Measurements from ENCODE around the gene NKD2.

Gene NKD2

DNA sequence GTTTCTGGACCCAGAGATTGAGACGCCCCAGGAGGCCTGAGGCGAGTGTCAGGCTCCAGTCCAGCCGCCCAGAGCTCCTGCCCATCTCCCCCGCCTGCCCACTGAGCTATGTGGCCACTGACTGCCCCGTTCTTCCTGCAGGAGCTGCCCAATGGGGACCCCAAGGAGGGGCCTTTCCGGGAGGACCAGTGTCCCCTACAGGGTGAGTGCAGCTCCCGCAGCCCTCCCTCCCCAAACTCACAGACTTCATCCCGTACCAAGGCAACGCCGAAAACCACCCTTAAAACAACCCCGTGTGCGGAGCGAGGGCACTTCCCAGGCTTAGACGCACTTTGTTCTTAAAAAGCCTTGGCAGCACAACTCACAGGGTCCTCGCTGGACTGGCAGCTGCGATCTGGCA lies 23.4 kb downstream of the NKD2 start:
- DNase-seq, result no peak

DNA sequence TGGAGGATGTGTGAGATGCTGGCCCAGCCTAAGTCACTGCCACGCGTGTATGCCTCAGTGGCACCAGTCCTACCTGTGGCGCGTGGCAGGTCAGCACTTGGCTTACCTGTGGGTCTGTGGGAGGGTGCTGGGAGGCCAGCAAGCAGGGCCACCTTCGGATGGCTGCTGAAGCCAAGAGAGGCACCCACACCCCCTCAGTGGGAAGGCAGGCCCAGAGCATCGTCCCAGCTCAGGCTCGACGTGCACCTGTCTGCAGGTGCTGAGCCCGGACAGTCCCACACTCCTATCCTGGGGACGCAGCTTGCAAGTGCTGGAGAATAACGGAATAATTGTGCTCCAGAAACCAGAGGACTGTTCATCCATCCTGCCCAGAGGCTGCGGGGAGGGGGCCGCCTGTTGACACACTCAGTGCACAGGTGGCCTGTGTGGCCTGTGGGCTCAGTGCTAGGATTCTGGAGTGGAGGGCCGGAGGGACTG lies 24.0 kb downstream of the NKD2 start:
- no peak for DNase-seq

DNA sequence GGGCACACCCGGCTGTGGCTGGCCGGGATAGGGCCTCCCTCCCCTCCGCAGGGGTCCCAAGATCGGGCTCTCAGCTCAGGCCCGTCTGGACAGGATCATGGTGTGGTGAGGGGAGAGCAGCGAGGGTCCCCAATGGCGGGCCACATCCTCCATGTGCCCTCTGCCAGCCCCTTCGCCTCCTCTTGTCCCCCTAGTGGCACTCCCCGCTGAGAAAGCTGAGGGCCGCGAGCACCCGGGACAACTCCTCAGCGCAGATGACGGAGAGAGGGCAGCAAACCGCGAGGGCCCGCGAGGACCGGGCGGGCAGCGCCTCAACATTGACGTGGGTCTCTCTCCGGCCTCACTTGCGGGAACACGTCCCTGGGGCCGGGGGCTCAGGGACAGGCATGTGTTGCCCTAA lies 24.6 kb downstream of the NKD2 start:
- DNase-seq, result no peak

DNA sequence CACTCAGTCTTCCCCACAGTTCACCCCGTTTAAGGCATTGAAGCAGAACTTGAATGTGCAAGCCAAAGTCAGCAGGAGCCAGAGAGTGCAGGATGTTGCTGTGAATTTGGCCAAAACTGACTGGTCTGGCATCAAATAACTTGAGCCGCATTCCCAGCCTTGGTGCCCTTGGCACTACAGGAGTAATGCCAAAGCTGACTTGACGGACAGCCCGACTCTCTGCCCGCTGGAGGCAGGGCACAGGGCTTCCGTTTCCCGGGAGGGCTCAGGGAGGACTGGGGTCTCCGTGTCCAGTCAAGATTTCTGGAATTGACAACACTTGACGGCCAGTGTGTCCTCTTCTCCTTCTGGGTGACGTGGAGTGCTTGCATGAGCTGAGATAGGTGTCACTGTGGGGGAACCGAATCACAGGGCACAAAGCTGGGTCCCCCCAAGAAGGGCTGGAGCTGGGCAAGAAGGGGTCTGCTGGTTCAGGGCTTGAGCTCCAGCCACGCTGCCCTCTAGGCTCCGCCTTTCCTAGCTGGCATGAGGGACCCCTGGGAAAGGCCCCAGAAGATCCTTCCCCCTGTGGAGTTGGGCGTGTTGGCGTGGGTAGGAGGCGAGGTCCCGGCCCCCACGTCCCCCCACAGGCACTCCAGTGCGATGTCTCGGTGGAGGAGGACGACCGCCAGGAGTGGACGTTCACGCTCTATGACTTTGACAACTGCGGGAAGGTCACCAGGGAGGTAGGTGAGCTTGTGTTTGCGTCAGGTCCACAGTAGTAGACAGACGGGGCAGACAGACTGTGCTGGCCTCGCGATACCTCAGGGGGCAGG lies 25.2 kb downstream of the NKD2 start:
- no peak for DNase-seq

DNA sequence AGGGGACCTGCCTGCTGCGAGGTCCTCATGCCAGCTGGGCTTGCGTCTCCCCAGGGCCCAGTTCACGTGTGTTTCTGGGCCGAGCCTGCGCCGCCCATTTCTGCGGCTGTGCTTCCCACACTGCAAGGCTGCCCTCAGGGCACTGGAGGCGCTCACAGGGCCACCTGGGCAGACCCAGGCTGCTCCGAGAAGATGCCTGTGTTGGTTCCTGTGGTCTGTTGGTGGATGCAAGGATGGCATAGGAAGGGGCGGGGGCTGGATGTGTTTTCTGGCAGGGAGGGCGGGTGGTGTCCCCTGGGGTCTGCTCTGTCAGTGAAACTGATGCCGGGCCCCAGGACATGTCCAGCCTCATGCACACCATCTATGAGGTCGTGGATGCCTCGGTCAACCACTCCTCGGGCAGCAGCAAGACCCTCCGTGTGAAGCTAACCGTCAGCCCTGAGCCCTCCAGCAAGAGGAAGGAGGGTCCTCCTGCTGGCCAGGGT lies 25.9 kb downstream of the NKD2 start:
- DNase-seq, result no peak

DNA sequence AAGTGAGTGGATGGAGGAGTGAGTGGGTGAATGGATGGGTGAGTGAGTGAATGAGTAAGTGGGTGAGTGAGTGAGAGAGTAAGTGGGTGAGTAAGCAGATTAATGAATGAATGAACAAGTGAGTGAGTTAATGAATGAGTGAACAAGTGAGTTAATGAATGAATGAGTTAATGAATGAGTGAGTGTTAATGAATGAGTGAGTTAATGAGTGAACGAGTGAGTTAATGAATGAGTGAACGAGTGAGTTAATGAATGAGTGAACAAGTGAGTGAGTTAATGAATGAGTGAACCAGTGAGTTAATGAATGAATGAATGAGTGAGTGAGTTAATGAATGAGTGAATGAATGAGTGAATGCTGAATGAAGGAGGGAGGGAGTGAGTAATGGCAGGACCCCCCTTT lies 26.4 kb downstream of the NKD2 start:
- no peak for DNase-seq

DNA sequence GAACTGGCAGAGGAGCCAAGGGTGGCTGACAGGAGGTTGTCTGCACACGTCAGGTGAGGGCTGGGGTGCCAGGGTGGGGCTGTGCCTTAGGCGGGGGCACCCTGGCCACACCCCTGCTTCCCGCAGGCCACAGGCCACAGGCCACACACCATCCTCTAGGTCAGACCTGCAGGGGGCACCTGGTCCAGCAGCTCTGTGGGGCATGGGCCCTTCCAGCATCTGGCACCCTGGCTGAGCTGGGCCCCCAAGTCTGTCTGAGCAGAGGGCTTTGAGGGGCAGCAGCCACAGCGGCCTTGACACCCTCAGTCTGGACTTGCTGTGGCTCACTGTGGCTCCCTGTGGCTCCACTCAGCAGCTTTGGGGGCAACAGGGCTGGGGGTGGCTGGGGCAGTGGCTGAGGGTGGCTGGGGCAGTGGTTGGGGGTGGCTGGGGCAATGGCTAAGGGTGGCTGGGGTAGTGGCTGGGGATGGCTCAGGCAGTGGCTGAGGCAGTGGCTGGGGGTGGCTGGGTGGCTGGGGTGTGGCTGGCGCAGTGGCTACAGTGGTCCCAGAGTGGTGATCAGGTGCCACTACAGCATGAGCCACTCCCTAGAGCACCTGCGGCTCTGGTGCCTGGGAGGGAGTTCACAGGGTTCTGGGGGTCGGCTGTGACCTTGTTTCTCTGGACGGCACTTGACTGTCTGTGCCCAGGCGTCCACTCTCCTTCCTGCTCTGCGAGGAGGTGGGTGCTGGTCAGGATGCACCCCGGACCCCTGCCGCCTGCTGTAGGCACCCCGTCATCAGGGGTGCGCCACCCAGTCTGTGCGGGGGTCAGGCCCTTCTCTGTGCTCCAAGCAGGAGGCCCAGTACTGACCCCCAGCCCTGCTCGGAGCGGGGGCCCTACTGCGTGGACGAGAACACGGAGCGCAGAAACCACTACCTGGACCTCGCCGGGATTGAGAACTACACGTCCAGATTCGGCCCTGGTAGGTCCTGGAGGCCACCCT lies 27.1 kb downstream of the NKD2 start:
- DNase-seq, result peak; percentile 38

DNA sequence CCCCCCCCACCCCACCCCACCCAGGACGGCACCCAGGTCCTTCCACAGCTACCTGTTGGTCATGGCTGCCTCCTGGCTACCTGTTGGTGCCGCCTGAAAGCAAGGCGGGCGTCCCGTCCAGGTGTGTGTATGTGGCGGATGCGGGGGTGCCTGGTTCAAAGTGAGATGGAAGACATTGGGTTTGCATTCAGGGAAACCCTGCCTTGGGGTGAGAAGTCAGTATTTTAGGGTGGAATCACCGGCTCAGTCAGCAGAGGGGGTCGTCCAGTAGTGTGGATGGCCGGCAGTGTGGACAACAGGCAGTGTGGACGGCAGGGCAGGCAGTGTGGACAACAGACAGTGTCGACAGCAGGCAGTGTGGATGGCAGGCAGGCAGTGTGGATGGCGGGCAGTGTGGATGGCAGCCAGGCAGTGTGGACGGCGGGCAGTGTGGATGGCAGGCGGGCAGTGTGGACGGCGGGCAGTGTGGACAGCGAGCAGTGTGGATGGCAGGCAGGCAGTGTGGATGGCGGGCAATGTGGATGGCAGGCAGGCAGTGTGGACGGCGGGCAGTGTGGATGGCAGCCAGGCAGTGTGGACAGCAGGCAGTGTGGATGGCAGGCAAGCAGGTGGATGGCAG lies 28.0 kb downstream of the NKD2 start:
- DNase-seq, result no peak

DNA sequence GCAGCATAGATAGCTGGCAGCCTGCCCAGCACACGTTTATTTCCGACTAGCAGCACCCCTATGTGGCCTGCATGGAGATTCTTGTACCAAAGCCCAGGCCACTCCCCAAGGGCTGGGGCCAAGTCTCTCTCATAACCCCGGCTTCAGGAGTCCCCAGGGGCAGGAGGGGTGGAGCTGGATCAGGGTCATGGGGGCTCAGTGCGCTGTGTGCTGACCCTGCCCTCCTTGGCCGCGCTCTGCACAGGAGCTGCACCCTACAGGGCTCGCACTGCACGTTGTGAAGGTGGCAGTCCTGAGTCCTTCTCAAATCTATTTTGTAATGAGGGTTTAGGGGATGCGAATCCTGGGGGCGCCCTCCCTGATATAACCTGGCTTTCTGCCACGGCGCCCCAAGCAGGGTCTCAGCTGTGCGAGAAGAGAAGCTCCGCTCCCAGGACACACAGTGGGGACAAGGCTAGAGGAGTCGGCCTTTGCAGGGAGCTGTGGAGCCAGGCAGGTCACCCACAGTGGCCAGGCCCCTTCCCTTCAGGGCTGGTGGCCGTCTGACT lies 28.6 kb downstream of the NKD2 start:
- DNase-seq, result peak; percentile 31

DNA sequence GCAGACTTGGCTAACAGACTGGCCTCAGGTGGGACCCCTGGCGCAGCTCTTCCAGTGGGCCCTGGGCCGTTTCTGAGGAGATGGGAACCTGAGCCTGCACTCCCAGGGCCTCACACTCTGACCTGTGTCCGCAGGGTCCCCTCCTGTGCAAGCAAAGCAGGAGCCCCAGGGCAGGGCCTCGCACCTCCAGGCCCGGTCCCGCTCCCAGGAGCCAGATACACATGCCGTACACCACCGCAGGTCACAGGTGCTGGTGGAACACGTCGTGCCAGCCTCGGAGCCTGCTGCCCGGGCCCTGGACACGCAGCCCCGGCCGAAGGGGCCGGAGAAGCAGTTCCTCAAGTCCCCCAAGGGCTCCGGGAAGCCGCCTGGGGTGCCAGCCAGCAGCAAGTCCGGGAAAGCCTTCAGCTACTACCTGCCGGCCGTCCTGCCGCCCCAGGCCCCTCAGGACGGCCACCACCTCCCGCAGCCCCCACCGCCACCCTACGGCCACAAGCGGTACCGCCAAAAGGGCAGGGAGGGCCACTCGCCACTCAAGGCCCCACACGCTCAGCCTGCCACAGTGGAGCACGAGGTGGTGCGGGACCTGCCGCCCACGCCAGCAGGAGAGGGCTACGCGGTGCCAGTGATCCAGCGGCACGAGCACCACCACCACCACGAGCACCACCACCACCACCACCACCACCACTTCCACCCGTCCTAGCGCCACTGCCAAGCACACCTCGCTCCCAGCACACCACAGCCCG lies 29.2 kb downstream of the NKD2 start:
- DNase-seq, result no peak

DNA sequence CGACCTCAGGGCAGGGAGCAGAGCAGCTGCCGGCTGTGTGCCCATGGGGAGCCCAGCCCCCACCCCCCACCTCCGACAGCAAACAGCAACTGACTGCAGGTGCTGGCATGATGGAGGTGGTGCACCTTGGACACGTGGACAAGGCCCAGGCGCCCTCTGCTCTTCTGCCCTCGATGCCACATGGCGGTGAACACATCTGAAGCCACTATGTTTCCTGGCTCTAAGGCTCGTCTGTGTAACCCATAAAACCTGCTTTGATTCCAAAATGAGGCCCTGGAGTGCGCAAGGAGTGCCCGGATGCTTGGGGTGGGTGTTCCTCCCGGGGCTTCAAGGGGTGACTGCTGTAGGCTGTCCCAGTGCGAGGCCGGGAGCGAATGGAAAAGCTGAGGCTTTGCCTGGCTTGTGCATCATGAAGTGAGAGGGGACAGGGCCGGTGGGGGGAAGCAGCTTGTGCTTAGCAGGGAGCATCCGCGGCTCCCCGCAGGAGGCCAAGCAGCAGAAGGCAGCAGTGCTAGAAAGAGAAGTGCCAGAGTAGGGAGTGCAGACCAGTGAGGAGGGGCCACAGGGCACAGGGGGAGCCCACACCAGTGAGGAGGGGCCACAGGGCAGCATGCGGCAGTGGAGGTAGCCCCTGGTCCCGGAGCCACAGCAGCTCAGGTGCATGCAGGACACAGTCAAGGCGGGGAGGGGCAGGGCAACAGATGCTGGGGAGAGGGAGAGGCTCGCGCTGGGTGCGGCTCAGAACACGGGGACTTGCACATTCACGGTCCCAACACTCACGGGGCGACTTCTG lies 30.0 kb downstream of the NKD2 start:
- no peak for DNase-seq

DNA sequence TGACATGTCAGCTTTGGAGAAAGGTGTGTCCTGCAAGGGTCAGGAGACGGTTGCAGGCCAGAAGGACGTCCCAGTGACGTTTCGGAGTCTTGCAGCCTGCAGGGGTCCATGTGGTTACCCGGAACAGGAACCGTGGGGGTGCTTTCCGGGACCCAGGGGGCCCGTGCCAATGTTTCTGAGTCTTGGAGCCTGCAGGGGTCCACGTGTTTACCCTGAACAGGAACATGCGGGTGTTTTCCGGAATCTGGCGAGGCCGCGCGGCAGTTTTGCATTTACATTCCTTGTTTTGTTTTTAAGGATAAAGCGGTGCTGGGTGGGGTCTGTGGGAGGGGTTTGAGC lies 30.6 kb downstream of the NKD2 start:
- no peak for DNase-seq

DNA sequence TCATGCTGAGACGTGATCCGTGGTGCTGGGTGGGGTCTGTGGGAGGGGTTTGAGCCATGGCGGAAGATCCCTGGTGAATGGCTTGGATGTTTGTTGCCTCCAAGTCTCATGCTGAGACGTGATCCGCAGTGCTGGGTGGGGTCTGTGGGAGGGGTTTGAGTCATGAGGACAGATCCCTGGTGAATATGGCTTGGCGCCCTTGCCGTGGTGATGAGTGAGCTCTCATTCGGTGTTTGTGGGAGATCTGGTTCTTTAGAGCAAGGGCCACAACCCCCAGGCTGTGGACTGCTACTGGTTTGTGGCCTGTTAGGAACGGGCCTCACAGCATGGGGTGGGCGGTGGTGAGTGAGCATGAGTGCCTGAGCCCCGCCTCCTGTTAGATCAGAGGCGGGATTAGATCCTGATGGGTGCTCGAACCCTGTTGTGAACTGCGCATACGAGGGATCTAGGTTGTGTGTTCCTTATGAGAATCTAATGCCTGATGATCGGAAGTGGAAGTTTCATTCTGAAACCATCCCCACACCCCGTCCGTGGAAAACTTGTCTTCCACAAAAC lies 31.2 kb downstream of the NKD2 start:
- no peak for DNase-seq

DNA sequence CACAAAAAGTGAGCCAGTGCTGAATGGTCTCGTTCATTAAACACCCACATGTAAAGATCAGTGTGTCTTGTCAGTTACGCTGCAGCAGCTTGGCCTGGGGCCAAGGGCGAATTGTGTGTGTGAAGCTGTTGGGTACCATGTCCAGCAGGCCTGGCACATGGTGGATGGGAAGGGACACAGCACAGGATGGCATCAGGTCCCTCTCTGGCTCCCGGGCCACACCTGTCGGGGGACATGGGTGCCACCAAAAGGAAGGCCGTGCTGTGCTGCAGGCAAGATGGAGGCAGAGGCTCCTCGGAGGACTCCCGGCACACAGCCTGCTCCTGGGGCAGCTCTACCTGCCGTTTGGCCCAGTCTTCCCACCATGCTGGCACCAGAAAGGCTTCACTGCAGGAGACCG lies 32.0 kb downstream of the NKD2 start:
- DNase-seq, result no peak

DNA sequence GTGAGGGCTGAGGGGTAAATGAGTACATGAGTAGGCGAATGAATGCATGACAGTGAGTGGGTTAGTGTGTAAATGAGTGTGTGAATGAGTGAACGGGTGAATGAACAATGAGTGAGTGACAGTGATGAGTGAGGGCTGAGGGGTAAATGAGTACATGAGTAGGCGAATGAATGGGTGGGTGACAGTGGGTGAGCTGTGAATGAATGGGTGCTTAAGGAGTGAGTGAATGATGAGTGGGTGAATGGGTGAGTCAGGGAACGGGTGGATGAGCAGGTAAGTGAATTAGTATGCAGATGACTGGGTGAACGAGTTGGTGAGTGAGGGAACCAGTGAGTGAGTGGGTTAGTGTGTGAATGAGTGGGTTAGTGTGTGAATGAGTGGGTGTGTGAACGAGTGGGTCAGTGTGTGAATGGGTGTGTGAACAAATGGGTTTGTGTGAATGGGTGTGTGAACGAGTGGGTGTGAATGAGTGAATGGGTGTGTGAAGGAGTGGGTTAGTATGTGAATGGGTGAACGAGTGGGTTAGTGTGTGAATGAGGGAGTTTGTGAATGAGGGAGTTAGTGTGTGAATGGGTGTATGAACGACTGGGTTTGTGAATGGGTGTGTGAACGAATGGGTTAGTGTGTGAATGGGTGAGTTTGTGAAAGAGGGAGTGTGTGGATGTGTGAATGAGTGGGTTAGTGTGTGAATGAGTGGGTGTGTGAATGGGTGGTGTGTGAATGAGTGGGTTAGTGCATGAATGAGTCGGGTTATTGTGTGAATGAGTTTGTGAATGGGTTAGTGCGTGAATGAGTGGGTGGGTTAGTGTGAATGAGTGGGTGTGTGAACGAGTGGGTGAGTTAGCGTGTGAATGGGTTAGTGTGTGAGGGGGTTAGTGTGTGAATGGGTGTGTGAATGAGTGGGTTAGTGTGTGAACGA lies 32.9 kb downstream of the NKD2 start:
- no peak for DNase-seq

DNA sequence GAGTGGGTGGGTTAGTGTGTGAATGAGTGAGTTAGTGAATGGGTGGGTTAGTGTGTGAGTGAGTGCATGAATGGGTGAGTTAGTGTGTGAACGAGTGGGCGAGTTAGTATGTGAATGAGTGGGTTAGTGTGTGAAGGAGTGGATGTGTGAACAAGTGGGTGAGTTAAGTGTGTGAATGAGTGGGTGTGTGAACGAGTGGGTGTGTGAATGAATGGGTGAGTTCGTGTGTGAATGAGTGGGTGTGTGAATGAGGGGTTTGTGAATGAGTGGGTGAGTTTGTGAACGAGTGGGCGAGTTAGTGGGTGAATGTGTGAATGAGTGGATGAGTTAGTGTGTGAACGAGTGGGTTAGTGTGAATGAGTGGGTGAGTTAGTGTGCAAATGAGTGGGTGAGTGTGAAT lies 34.0 kb downstream of the NKD2 start:
- DNase-seq, result no peak

DNA sequence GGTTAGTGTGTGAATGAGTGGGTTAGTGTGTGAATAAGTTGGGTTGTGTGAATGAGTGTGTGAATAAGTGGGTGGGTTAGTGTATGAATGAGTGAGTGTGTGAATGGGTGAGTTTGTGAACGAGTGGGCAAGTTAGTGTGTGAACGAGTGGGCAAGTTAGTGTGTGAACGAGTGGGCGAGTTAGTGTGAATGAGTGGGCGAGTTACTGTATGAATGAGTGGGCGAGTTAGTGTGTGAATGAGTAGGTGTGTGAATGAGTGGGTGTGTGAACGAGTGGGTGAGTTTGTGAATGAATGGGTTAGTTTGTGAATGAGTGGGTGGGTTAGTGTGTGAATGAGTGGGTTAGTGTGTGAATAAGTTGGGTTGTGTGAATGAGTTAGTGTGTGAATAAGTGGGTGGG lies 34.7 kb downstream of the NKD2 start:
- DNase-seq, result no peak

DNA sequence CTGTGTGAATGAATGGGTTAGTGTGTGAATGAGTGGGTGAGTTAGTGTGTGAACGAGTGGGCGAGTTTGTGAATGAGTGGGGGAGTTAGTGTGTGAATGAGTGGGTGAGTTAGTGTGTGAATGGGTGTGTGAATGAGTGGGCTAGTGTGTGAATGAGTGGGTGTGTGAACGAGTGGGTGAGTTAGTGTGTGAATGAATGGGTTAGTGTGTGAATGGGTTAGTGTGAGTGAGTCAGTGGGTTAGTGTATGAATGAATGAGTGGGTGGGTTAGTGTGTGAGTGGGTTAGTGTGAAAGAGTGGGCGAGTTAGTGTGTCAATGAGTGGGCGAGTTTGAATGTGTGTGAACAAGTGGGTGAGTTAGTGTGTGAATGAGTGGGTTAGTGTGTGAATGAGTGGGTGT lies 35.5 kb downstream of the NKD2 start:
- no peak for DNase-seq

DNA sequence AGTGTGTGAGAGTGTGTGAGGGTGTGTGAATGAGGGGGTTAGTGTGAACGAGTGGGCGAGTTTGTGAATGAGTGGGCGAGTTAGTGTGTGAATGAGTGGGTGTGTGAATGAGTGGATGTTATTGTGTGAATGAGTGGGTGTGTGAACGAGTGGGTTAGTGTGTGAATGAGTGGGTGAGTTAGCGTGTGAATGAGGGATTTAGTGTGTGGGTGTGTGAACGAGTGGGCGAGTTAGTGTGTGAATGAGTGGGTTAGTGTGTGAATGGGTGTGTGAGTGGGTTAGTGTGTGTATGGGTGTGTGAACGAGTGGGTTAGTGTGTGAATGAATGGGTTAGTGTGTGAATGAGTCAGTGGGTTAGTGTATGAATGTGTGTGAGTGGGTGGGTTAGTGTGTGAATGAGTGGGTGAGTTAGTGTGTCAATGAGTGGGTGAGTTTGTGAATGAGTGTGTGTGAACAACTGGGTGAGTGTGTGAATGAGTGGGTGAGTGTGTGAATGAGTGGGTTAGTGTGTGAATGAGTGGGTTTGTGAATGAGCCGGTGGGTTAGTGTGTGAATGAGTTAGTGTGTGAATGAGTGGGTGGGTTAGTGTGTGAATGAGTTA lies 37.5 kb downstream of the NKD2 start:
- no peak for DNase-seq
